IPS DF 6.9 (cell line): ENCODE data around the gene CASQ2.

Experiments
- DNase-seq: peaks from one replicate; pipeline ENCODE4 v3.0.0-alpha.2; 2013; ENCODE audit warnings: low read depth, low spot score
- H3K27ac ChIP-seq: one replicate; pipeline ENCODE4 v1.5.1; 2013; ENCODE audit warnings: low read length, control low read depth
- H3K27me3 ChIP-seq: 2 replicates; pipeline ENCODE4 v1.6.1; 2013; ENCODE audit warnings: mild to moderate bottlenecking, low read length; ENCODE audit not compliant: control insufficient read depth, insufficient read depth
- H3K36me3 ChIP-seq: 2 replicates; pipeline ENCODE4 v1.6.1; 2013; ENCODE audit warnings: low read length; ENCODE audit not compliant: control insufficient read depth, insufficient read depth
- H3K4me1 ChIP-seq: 2 replicates; pipeline ENCODE4 v1.6.1; 2013; ENCODE audit warnings: low read length; ENCODE audit not compliant: control insufficient read depth, insufficient read depth
- H3K4me3 ChIP-seq: 2 replicates; pipeline ENCODE4 v1.5.1; 2013; ENCODE audit warnings: mild to moderate bottlenecking, low read length
- H3K9me3 ChIP-seq: 2 replicates; pipeline ENCODE4 v1.6.1; 2013; ENCODE audit warnings: low read length, inconsistent platforms; ENCODE audit not compliant: control insufficient read depth, insufficient read depth
- WGBS: extraction: QIAGEN DNeasy Blood & Tissue Kit; methylation state at CpG from one replicate; pipeline ENCODE4 v1.1.7; 2013; ENCODE audit warnings: mixed read lengths, missing lambda C conversion rate; ENCODE audit not compliant: insufficient read length, insufficient coverage; 5-methylcytosine and 5-hydroxymethylcytosine counted together

Gene CASQ2

GRCh38 chr1:115652236-115652788 lies 116.2 kb downstream of the CASQ2 start:
- H3K27me3 ChIP-seq, result no peaks in the 10 kb centered on the region
- no peak overlapping the region for H3K27ac ChIP-seq
- no peak for DNase-seq
- H3K9me3 ChIP-seq, result no peaks in the 10 kb centered on the region
- H3K36me3 ChIP-seq, result no peaks in the 10 kb centered on the region
- WGBS, result no CpG with 5 or more reads among the region's 2 CpGs
- no peak overlapping the region for H3K4me3 ChIP-seq
- peaks cover 16% of the 10 kb centered on the region for H3K4me1 ChIP-seq

- Histone ChIP-seq H3K27me3 (no peaks in the 10 kb centered on the region), H3K4me1 (peaks cover 16% of the 10 kb centered on the region), H3K4me3 (no peak overlapping the region), H3K36me3 (no peaks in the 10 kb centered on the region), H3K9me3 (no peaks in the 10 kb centered on the region), H3K27ac (no peak overlapping the region)
- no peak for DNase-seq
- WGBS, result no CpG with 5 or more reads among the region's 8 CpGs
Observed at GRCh38 chr1:115651391-115651790, 117.1 kb downstream of the CASQ2 start.

GRCh38 chr1:115650961-115651360 lies 117.6 kb downstream of the CASQ2 start:
- no peaks in the 10 kb centered on the region for H3K36me3 ChIP-seq
- DNase-seq, result no peak
- H3K4me3 ChIP-seq, result no peak overlapping the region
- no peaks in the 10 kb centered on the region for H3K9me3 ChIP-seq
- H3K27me3 ChIP-seq, result no peaks in the 10 kb centered on the region
- WGBS, result no CpG with 5 or more reads among the region's 3 CpGs
- H3K4me1 ChIP-seq, result peaks cover 16% of the 10 kb centered on the region
- H3K27ac ChIP-seq, result no peak overlapping the region
